PC-3 (cell line): ENCODE measurements around the gene APOH.

Experiments used
- EZH2 ChIP-seq: fragments of 300-600 bp; sonication (generic); IDR thresholded peaks from one replicate; pipeline ENCODE4 v1.6.1; 2017; ENCODE audit warnings: antibody characterized with exemption, mild to moderate bottlenecking, low read length; ENCODE audit not compliant: unreplicated experiment
- TF ChIP-seq, protein P1 (sequence below): fragments of 300-600 bp; sonication (generic); conservative IDR thresholded peaks from 2 replicates; pipeline ENCODE4 v1.5.1; 2017; ENCODE audit warnings: antibody characterized with exemption, low read depth, mild to moderate bottlenecking, low read length

GRCh38 chr17:66183529-66183928, 45.7 kb downstream of the APOH start:
- TF ChIP-seq, protein P1, sequence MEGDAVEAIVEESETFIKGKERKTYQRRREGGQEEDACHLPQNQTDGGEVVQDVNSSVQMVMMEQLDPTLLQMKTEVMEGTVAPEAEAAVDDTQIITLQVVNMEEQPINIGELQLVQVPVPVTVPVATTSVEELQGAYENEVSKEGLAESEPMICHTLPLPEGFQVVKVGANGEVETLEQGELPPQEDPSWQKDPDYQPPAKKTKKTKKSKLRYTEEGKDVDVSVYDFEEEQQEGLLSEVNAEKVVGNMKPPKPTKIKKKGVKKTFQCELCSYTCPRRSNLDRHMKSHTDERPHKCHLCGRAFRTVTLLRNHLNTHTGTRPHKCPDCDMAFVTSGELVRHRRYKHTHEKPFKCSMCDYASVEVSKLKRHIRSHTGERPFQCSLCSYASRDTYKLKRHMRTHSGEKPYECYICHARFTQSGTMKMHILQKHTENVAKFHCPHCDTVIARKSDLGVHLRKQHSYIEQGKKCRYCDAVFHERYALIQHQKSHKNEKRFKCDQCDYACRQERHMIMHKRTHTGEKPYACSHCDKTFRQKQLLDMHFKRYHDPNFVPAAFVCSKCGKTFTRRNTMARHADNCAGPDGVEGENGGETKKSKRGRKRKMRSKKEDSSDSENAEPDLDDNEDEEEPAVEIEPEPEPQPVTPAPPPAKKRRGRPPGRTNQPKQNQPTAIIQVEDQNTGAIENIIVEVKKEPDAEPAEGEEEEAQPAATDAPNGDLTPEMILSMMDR, result no peak
- TF ChIP-seq EZH2, result no peak
